ENCODE data around the gene TRIM67.
"Not testable (repeated sequence)": the region's sequence is repeated elsewhere in the genome, so short reads cannot be mapped to it uniquely, and the experiment has no call there.

The TRIM67 gene

GRCh38 chr1:231209531-231209930, 47.7 kb downstream of the TRIM67 start:
- TF ChIP-seq CTCF (IDR thresholded peaks at IDR 0.05; ENCODE audit: low read depth, low read length), result no peak
- no peak for DNase-seq (ENCODE audit: low read depth, low spot score)
- in situ Hi-C loops (cut with HindIII; ENCODE audit: low sequenced_read_pairs), result no loop called here
- no peak overlapping the region for H3K4me3 ChIP-seq (ENCODE audit: low read depth, low read length)

- no peak overlapping the region for H3K4me3 ChIP-seq (ENCODE audit: low read depth, low read length)
- TF ChIP-seq CTCF (IDR thresholded peaks at IDR 0.05; ENCODE audit: low read depth, low read length), result no peak
- no peak for DNase-seq (ENCODE audit: low read depth, low spot score)
- in situ Hi-C loops (cut with HindIII; ENCODE audit: low sequenced_read_pairs), result no loop called here
These were observed 48.3 kb downstream of the TRIM67 start for GRCh38 chr1:231210126-231210525.

GRCh38 chr1:231211005-231211857, 49.4 kb downstream of the TRIM67 start:
- peak overlapping the region; percentile 37 for H3K4me3 ChIP-seq (ENCODE audit: low read depth, low read length)
- in situ Hi-C loops (cut with HindIII; ENCODE audit: low sequenced_read_pairs), result no loop called here
- DNase-seq (ENCODE audit: low read depth, low spot score), result peak; percentile 61
- TF ChIP-seq CTCF (IDR thresholded peaks at IDR 0.05; ENCODE audit: low read depth, low read length), result peak; percentile 90

GRCh38 chr1:231212301-231212700, 50.4 kb downstream of the TRIM67 start:
- H3K4me3 ChIP-seq (ENCODE audit: low read depth, low read length); in situ Hi-C loops (cut with HindIII; ENCODE audit: low sequenced_read_pairs); DNase-seq (ENCODE audit: low read depth, low spot score): not testable (repeated sequence)

GRCh38 chr1:231213831-231214573, 52.1 kb downstream of the TRIM67 start:
- H3K4me3 ChIP-seq (ENCODE audit: low read depth, low read length), result no peak overlapping the region
- in situ Hi-C loops (cut with HindIII; ENCODE audit: low sequenced_read_pairs), result no loop called here
- no peak for TF ChIP-seq CTCF (IDR thresholded peaks at IDR 0.05; ENCODE audit: low read depth, low read length)
- no peak for DNase-seq (ENCODE audit: low read depth, low spot score)

GRCh38 chr1:231214918-231215680, 53.2 kb downstream of the TRIM67 start:
- TF ChIP-seq CTCF (IDR thresholded peaks at IDR 0.05; ENCODE audit: low read depth, low read length), result no peak
- no peak for DNase-seq (ENCODE audit: low read depth, low spot score)
- H3K4me3 ChIP-seq (ENCODE audit: low read depth, low read length), result no peak overlapping the region
- in situ Hi-C loops (cut with HindIII; ENCODE audit: low sequenced_read_pairs), result no loop called here
